ENCODE results near the gene CCDC87. TPM values are rescaled to one million over a fixed set of nuclear protein-coding genes. Genes with fewer than 3 reads are reported as not detected.
A peak's percentile ranks its signal among the peaks of the same experiment; 100 is the strongest.

Gene CCDC87
- polyA plus RNA-seq, 1 experiment, result 0.19 TPM

GRCh38 chr11:66638177-66639065 lies 45.6 kb upstream of the CCDC87 start, which contains the start of gene RBM4:
Gene RBM4 (plus strand): TSS chr11:66638703. CDS start chr11:66639712, 1,009 bp downstream.
- CTCF ChIA-PET, result interaction anchor here (0.8 to 1.4 kb wide), 3 partner anchors 19 to 46 kb away, joined by 3 to 5 read pairs (median 3); partner anchors contain the start of genes CCDC87 and CCS
- Histone ChIP-seq H3K4me3 (ENCODE audit: low read depth, low read length) (peak within 1 kb of the TSS; percentile 98), H3K27me3 (ENCODE audit: control insufficient read depth, insufficient read depth, low read length) (no peaks in the 10 kb centered on the region), H3K9me3 (ENCODE audit: control insufficient read depth, insufficient read depth, low read length) (peaks cover 1% of the 10 kb centered on the region; the same call in 1 of the 2 replicates), H3K27ac (ENCODE audit: low read depth, low read length) (peak within 1 kb of the TSS; percentile 88)
- POLR2A ChIA-PET, result interaction anchor here (0.7 to 3.0 kb wide), 16 partner anchors 9 to 468 kb away, joined by 3 to 61 read pairs (median 5); partner anchors contain the start of genes ACTN3, CTSF, DPP3 and RBM14
- TF ChIP-seq CTCF (IDR thresholded peaks at IDR 0.05; ENCODE audit: low read depth, low read length), result 0 out of 2 replicates have a peak, but pooled peaks have one; percentile 21
- peak; percentile 100 for DNase-seq (ENCODE audit: low read depth, low spot score)

- no peak for TF ChIP-seq CTCF (IDR thresholded peaks at IDR 0.05; ENCODE audit: low read depth, low read length)
- H3K27me3 ChIP-seq (ENCODE audit: control insufficient read depth, insufficient read depth, low read length), result no peaks in the 10 kb centered on the region
- H3K4me3 ChIP-seq (ENCODE audit: low read depth, low read length), result peak overlapping the region; percentile 59
- CTCF ChIA-PET, result interaction anchor here (0.6 to 1.4 kb wide), 4 partner anchors 19 to 1146 kb away, joined by 3 to 5 read pairs (median 3); partner anchors contain the start of genes CCDC87 and CCS
- H3K9me3 ChIP-seq (ENCODE audit: control insufficient read depth, insufficient read depth, low read length), result no peaks in the 10 kb centered on the region; the same call in 1 of the 2 replicates
- DNase-seq (ENCODE audit: low read depth, low spot score), result no peak
- POLR2A ChIA-PET, result interaction anchor here (0.7 to 3.0 kb wide), 14 partner anchors 8 to 206 kb away, joined by 3 to 61 read pairs (median 5); partner anchors contain the start of genes ACTN3, CTSF, DPP3 and RBM14
- H3K27ac ChIP-seq (ENCODE audit: low read depth, low read length), result peak overlapping the region; percentile 86
Measured at GRCh38 chr11:66637557-66638176, 44.8 kb upstream of the CCDC87 start.

- ChIA-PET CTCF (no interaction called here), POLR2A (interaction anchor here (3.0 kb wide), 1 partner anchor 18 kb away, joined by 61 read pairs; the partner anchor contains the start of gene RBM14)
- Histone ChIP-seq H3K4me3 (ENCODE audit: low read depth, low read length) (no peak overlapping the region), H3K27ac (ENCODE audit: low read depth, low read length) (no peak overlapping the region), H3K9me3 (ENCODE audit: control insufficient read depth, insufficient read depth, low read length) (no peaks in the 10 kb centered on the region; the same call in 1 of the 2 replicates), H3K27me3 (ENCODE audit: control insufficient read depth, insufficient read depth, low read length) (no peaks in the 10 kb centered on the region)
- no peak for TF ChIP-seq CTCF (IDR thresholded peaks at IDR 0.05; ENCODE audit: low read depth, low read length)
- no peak for DNase-seq (ENCODE audit: low read depth, low spot score)
Measured at GRCh38 chr11:66636411-66636810, 43.5 kb upstream of the CCDC87 start.

- Histone ChIP-seq H3K27ac (ENCODE audit: low read depth, low read length) (no peak overlapping the region), H3K4me3 (ENCODE audit: low read depth, low read length) (no peak overlapping the region), H3K27me3 (ENCODE audit: control insufficient read depth, insufficient read depth, low read length) (no peaks in the 10 kb centered on the region), H3K9me3 (ENCODE audit: control insufficient read depth, insufficient read depth, low read length) (no peaks in the 10 kb centered on the region)
- ChIA-PET POLR2A (no interaction called here), CTCF (no interaction called here)
- DNase-seq (ENCODE audit: low read depth, low spot score), result no peak
- no peak for TF ChIP-seq CTCF (IDR thresholded peaks at IDR 0.05; ENCODE audit: low read depth, low read length)
Measured at GRCh38 chr11:66632952-66633351, 40.1 kb upstream of the CCDC87 start.
